GM12872 (cell line): Measurements from ENCODE around the gene KIF6.

ENCODE experiments used
- CTCF ChIP-seq: IDR thresholded peaks from 3 replicates; pipeline ENCODE4 v1.5.1; 2011; ENCODE audit warnings: low read depth, mild to moderate bottlenecking, low read length, moderate library complexity; ENCODE audit not compliant: insufficient read depth

KIF6 gene

GRCh38 chr6:39760226-39760952, 35.2 kb upstream of the KIF6 start:
- no peak for TF ChIP-seq CTCF

- TF ChIP-seq CTCF = no peak
Observed at GRCh38 chr6:39758905-39759605, 33.8 kb upstream of the KIF6 start.

- no peak for TF ChIP-seq CTCF
Observed at GRCh38 chr6:39756582-39756981, 31.4 kb upstream of the KIF6 start.

- TF ChIP-seq CTCF = no peak
Observed at GRCh38 chr6:39755231-39755630, 30.0 kb upstream of the KIF6 start.

GRCh38 chr6:39754514-39755115, 29.4 kb upstream of the KIF6 start:
- TF ChIP-seq CTCF = no peak

- no peak for TF ChIP-seq CTCF
Observed at GRCh38 chr6:39753725-39754045, 28.5 kb upstream of the KIF6 start.

GRCh38 chr6:39752835-39753724, 27.9 kb upstream of the KIF6 start:
- no peak for TF ChIP-seq CTCF
